ENCODE results near the gene S100A14.

DNA sequence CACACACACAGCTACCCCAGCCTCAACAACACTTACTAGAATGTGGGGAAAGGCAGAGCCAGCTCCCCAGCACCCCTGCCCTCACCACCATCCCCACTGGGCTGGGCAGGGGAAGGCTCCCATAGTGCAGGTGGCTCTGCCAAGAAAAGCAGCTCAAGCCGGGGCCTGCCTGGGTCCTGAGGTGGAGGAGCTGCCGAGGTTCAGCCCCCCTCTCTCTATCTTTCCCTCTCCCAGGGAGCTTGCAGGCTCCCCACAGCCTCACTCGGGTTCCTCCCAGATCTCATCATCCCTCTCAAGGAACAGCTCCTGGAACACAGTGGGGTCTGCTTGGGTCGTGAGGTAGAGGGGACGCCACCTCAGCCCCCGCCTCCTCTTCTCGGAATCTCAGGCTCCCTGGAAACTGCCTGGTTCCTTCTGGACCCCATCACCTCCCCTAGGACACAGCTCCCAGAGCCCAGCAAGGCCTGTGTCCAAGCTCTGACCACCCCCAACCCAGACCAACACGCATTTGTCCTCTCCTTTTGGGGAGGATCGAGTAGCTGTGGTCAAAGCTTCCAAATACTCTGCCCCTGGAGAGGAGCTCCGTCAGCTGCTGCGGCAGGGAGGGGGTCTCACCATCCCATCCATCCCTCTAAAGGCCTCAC is 3.9 kb downstream of the S100A14 start:
- TF ChIP-seq, protein P1, sequence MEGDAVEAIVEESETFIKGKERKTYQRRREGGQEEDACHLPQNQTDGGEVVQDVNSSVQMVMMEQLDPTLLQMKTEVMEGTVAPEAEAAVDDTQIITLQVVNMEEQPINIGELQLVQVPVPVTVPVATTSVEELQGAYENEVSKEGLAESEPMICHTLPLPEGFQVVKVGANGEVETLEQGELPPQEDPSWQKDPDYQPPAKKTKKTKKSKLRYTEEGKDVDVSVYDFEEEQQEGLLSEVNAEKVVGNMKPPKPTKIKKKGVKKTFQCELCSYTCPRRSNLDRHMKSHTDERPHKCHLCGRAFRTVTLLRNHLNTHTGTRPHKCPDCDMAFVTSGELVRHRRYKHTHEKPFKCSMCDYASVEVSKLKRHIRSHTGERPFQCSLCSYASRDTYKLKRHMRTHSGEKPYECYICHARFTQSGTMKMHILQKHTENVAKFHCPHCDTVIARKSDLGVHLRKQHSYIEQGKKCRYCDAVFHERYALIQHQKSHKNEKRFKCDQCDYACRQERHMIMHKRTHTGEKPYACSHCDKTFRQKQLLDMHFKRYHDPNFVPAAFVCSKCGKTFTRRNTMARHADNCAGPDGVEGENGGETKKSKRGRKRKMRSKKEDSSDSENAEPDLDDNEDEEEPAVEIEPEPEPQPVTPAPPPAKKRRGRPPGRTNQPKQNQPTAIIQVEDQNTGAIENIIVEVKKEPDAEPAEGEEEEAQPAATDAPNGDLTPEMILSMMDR (IDR thresholded peaks at IDR 0.05; ENCODE audit: poor library complexity, severe bottlenecking) = no peak
- TF ChIP-seq EZH2 (IDR thresholded peaks at IDR 0.05; ENCODE audit: borderline replicate concordance, insufficient read depth, low read length, poor library complexity, severe bottlenecking) (no peak), EP300 (conservative IDR thresholded peaks at IDR 0.05; ENCODE audit: poor library complexity, severe bottlenecking) (no peak), POLR2AphosphoS5 (IDR thresholded peaks at IDR 0.05) (no peak)
- TF ChIP-seq, protein P2, sequence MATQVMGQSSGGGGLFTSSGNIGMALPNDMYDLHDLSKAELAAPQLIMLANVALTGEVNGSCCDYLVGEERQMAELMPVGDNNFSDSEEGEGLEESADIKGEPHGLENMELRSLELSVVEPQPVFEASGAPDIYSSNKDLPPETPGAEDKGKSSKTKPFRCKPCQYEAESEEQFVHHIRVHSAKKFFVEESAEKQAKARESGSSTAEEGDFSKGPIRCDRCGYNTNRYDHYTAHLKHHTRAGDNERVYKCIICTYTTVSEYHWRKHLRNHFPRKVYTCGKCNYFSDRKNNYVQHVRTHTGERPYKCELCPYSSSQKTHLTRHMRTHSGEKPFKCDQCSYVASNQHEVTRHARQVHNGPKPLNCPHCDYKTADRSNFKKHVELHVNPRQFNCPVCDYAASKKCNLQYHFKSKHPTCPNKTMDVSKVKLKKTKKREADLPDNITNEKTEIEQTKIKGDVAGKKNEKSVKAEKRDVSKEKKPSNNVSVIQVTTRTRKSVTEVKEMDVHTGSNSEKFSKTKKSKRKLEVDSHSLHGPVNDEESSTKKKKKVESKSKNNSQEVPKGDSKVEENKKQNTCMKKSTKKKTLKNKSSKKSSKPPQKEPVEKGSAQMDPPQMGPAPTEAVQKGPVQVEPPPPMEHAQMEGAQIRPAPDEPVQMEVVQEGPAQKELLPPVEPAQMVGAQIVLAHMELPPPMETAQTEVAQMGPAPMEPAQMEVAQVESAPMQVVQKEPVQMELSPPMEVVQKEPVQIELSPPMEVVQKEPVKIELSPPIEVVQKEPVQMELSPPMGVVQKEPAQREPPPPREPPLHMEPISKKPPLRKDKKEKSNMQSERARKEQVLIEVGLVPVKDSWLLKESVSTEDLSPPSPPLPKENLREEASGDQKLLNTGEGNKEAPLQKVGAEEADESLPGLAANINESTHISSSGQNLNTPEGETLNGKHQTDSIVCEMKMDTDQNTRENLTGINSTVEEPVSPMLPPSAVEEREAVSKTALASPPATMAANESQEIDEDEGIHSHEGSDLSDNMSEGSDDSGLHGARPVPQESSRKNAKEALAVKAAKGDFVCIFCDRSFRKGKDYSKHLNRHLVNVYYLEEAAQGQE (IDR thresholded peaks at IDR 0.05; ENCODE audit: borderline replicate concordance) = no peak
